Subcutaneous abdominal adipose tissue (tissue), 5 donors: ENCODE data around the gene EGFR.

Source experiments
- H3K27ac ChIP-seq: one replicate; pipeline ENCODE4 v1.7.0; 2013; ENCODE audit warnings: low read depth, mild to moderate bottlenecking, inconsistent platforms, low read length, moderate library complexity
- H3K27me3 ChIP-seq, 5 donors: one replicate each; pipeline ENCODE4 v1.7.0; 2013; ENCODE audit warnings: low read length in 5 of 5, inconsistent platforms in 1 of 5; ENCODE audit not compliant: control insufficient read depth in 5 of 5, insufficient read depth in 4 of 5
- H3K36me3 ChIP-seq, 5 donors: one replicate each; pipeline ENCODE4 v1.7.0; 2013; ENCODE audit warnings: low read length in 5 of 5; ENCODE audit not compliant: control insufficient read depth in 5 of 5, insufficient read depth in 5 of 5
- H3K4me1 ChIP-seq, 5 donors: one replicate each; pipeline ENCODE4 v1.7.0; 2013; ENCODE audit warnings: low read length in 5 of 5, mild to moderate bottlenecking in 3 of 5, moderate library complexity in 1 of 5; ENCODE audit not compliant: control insufficient read depth in 5 of 5, insufficient read depth in 5 of 5
- H3K4me3 ChIP-seq, 5 donors: one replicate each; pipeline ENCODE4 v1.7.0; 2013; ENCODE audit warnings: low read length in 5 of 5, low read depth in 1 of 5
- H3K9ac ChIP-seq, 5 donors: one replicate each; pipeline ENCODE4 v1.7.0; 2013; ENCODE audit warnings: low read length in 5 of 5, mild to moderate bottlenecking in 4 of 5, moderate library complexity in 3 of 5
- H3K9me3 ChIP-seq, 5 donors: one replicate each; pipeline ENCODE4 v1.7.0; 2013; ENCODE audit warnings: low read length in 5 of 5; ENCODE audit not compliant: control insufficient read depth in 5 of 5
- donor health status: healthy.
- donor health status: healthy.
- donor health status: healthy.
- donor health status: healthy.
- donor health status: healthy.

Gene EGFR

GRCh38 chr7:55067748-55068147 lies 48.9 kb downstream of the EGFR start:
- H3K9ac ChIP-seq: no peak overlapping the region
- peaks cover 0 to 4% (median 0%) of the 10 kb centered on the region in 5 donors for H3K36me3 ChIP-seq
- no peak overlapping the region for H3K4me3 ChIP-seq
- H3K27ac ChIP-seq: no peak overlapping the region
- H3K4me1 ChIP-seq: peaks cover 10 to 55% (median 47%) of the 10 kb centered on the region in 5 donors
- no peaks in the 10 kb centered on the region for H3K9me3 ChIP-seq
- no peaks in the 10 kb centered on the region for H3K27me3 ChIP-seq

- no peaks in the 10 kb centered on the region for H3K9me3 ChIP-seq
- no peak overlapping the region for H3K4me3 ChIP-seq
- H3K36me3 ChIP-seq: peaks cover 0 to 4% (median 0%) of the 10 kb centered on the region in 5 donors
- H3K4me1 ChIP-seq: peaks cover 16 to 67% (median 58%) of the 10 kb centered on the region in 5 donors
- no peaks in the 10 kb centered on the region for H3K27me3 ChIP-seq
- H3K27ac ChIP-seq: peak overlapping the region; percentile 98
- no peak overlapping the region for H3K9ac ChIP-seq
Measured at GRCh38 chr7:55069271-55069792, 50.5 kb downstream of the EGFR start.

- Histone ChIP-seq H3K4me3 (no peak overlapping the region), H3K36me3 (peaks cover 0 to 4% (median 0%) of the 10 kb centered on the region in 5 donors), H3K27ac (peak overlapping the region; percentile 98), H3K27me3 (no peaks in the 10 kb centered on the region), H3K4me1 (peaks cover 13 to 67% (median 62%) of the 10 kb centered on the region in 5 donors), H3K9me3 (no peaks in the 10 kb centered on the region), H3K9ac (peak overlapping the region in 1 of 5 donors; percentile 77)
Measured at GRCh38 chr7:55070271-55070743, 51.5 kb downstream of the EGFR start.

GRCh38 chr7:55070854-55071253 lies 52.0 kb downstream of the EGFR start:
- Histone ChIP-seq H3K9ac (peak overlapping the region in 3 of 5 donors; percentile 18 to 77 (median 32)), H3K27ac (peak overlapping the region; percentile 98), H3K27me3 (no peaks in the 10 kb centered on the region), H3K4me1 (peaks cover 13 to 67% (median 66%) of the 10 kb centered on the region in 5 donors), H3K36me3 (peaks cover 0 to 4% (median 0%) of the 10 kb centered on the region in 5 donors), H3K9me3 (no peaks in the 10 kb centered on the region), H3K4me3 (no peak overlapping the region)

- Histone ChIP-seq H3K27me3 (no peaks in the 10 kb centered on the region), H3K4me3 (no peak overlapping the region), H3K36me3 (peaks cover 0 to 4% (median 0%) of the 10 kb centered on the region in 5 donors), H3K4me1 (peaks cover 17 to 66% (median 65%) of the 10 kb centered on the region in 5 donors), H3K27ac (peak overlapping the region; percentile 98), H3K9ac (peak overlapping the region in 2 of 5 donors; percentile 18 to 77), H3K9me3 (no peaks in the 10 kb centered on the region)
Measured at GRCh38 chr7:55071411-55072175, 52.8 kb downstream of the EGFR start.

GRCh38 chr7:55072251-55072650 lies 53.4 kb downstream of the EGFR start:
- Histone ChIP-seq H3K4me1 (peaks cover 14 to 60% (median 59%) of the 10 kb centered on the region in 5 donors), H3K9ac (peak overlapping the region in 3 of 5 donors; percentile 2 to 35 (median 24)), H3K36me3 (peaks cover 0 to 4% (median 0%) of the 10 kb centered on the region in 5 donors), H3K9me3 (no peaks in the 10 kb centered on the region), H3K27me3 (no peaks in the 10 kb centered on the region), H3K27ac (peak overlapping the region; percentile 98), H3K4me3 (no peak overlapping the region)

GRCh38 chr7:55073051-55073511 lies 54.3 kb downstream of the EGFR start:
- no peaks in the 10 kb centered on the region for H3K9me3 ChIP-seq
- peaks cover 14 to 66% (median 59%) of the 10 kb centered on the region in 5 donors for H3K4me1 ChIP-seq
- H3K4me3 ChIP-seq: no peak overlapping the region
- no peaks in the 10 kb centered on the region for H3K36me3 ChIP-seq
- H3K27ac ChIP-seq: peak overlapping the region; percentile 98
- H3K27me3 ChIP-seq: no peaks in the 10 kb centered on the region
- H3K9ac ChIP-seq: no peak overlapping the region

- H3K9me3 ChIP-seq: no peaks in the 10 kb centered on the region
- peak overlapping the region; percentile 98 for H3K27ac ChIP-seq
- peak overlapping the region; percentile 23 to 85 (median 60) for H3K9ac ChIP-seq
- H3K4me1 ChIP-seq: peaks cover 14 to 71% (median 68%) of the 10 kb centered on the region in 5 donors
- no peaks in the 10 kb centered on the region for H3K27me3 ChIP-seq
- H3K4me3 ChIP-seq: peak overlapping the region in 4 of 5 donors; percentile 22 to 57 (median 32)
- no peaks in the 10 kb centered on the region for H3K36me3 ChIP-seq
Measured at GRCh38 chr7:55073976-55074528, 55.2 kb downstream of the EGFR start.

GRCh38 chr7:55075464-55076021 lies 56.7 kb downstream of the EGFR start:
- no peaks in the 10 kb centered on the region for H3K27me3 ChIP-seq
- H3K9ac ChIP-seq: peak overlapping the region in 1 of 5 donors; percentile 44
- H3K36me3 ChIP-seq: no peaks in the 10 kb centered on the region
- no peak overlapping the region for H3K4me3 ChIP-seq
- H3K9me3 ChIP-seq: no peaks in the 10 kb centered on the region
- H3K27ac ChIP-seq: peak overlapping the region; percentile 98
- H3K4me1 ChIP-seq: peaks cover 14 to 69% (median 68%) of the 10 kb centered on the region in 5 donors
